Measurements from ENCODE around the gene CACNA1S. TPM values are rescaled to one million over a fixed set of nuclear protein-coding genes. Genes with fewer than 3 reads are reported as not detected.

Gene CACNA1S
- total and polyA plus RNA-seq, 2 experiments from 2014 or later, result not detected

DNA sequence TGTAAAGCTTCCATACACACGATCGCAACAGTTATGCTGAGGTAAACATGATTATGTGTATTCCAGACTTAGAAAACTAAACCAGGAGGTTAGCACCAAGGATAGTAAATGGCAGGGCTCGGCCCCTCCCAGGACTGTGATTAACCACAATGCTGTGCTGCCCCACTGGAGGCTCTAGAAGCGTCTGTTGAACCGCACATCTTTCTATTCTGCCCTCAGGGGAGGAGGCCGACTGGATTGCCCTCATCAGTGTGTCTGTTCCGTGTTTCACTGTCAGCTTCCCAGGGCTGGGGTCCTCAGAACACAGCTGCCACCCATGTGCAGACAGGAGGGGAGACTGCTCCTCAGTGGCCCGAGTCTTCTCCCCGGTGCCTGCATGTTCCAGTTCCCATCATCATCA, 27.5 kb upstream of the CACNA1S start:
- no peaks in the 10 kb centered on the region for H3K9me3 ChIP-seq (ENCODE audit: low read depth)
- H3K4me3 ChIP-seq, result no peak overlapping the region
- no peak overlapping the region for H2AFZ ChIP-seq
- no peaks in the 10 kb centered on the region for H4K20me1 ChIP-seq (ENCODE audit: insufficient read depth, poor library complexity, severe bottlenecking)
- H3K27me3 ChIP-seq, result no peaks in the 10 kb centered on the region
- no peaks in the 10 kb centered on the region for H3K79me2 ChIP-seq
- no peak overlapping the region for H3K4me2 ChIP-seq
- H3K36me3 ChIP-seq (replicated peaks; ENCODE audit: insufficient read depth, low read depth), result no peaks in the 10 kb centered on the region
- WGBS (ENCODE audit: low lambda C conversion rate, missing lambda C conversion rate), result 76% methylated on average over 9 of the region's 9 CpGs
- no peaks in the 10 kb centered on the region for H3K9me2 ChIP-seq (replicated peaks; ENCODE audit: insufficient read depth)
- peaks cover 12% of the 10 kb centered on the region for H3K4me1 ChIP-seq (ENCODE audit: insufficient read depth)
- H3K27ac ChIP-seq, result no peak overlapping the region
- DNase-seq (ENCODE audit: low spot score), result no peak
- TF ChIP-seq EZH2 (IDR thresholded peaks at IDR 0.05; ENCODE audit: borderline replicate concordance) (no peak), EZH2phosphoT487 (IDR thresholded peaks at IDR 0.05; ENCODE audit: low read depth, severe bottlenecking, unreplicated experiment) (no peak)
- TF ChIP-seq, protein P1, sequence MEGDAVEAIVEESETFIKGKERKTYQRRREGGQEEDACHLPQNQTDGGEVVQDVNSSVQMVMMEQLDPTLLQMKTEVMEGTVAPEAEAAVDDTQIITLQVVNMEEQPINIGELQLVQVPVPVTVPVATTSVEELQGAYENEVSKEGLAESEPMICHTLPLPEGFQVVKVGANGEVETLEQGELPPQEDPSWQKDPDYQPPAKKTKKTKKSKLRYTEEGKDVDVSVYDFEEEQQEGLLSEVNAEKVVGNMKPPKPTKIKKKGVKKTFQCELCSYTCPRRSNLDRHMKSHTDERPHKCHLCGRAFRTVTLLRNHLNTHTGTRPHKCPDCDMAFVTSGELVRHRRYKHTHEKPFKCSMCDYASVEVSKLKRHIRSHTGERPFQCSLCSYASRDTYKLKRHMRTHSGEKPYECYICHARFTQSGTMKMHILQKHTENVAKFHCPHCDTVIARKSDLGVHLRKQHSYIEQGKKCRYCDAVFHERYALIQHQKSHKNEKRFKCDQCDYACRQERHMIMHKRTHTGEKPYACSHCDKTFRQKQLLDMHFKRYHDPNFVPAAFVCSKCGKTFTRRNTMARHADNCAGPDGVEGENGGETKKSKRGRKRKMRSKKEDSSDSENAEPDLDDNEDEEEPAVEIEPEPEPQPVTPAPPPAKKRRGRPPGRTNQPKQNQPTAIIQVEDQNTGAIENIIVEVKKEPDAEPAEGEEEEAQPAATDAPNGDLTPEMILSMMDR (IDR thresholded peaks at IDR 0.05; ENCODE audit: poor library complexity), result no peak

DNA sequence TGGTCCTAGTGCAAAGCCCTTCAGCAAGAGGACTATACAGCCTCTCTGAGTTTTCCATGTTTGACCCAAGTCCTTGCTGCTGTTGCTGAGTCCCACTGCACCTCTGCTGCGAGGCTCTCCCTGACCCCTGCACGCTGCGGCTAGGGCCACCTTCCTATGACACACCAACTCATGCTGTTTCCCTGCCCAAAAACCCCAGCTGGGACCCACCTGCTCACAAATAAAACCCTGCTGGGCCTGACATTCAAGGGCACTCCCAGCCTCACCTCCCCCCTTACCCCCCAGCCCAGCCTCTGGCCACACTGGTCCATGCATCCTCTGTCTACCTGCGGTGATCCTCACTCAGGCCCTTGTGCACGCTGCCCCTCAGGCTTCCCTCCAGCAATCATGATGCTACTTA, 27.1 kb upstream of the CACNA1S start:
- Histone ChIP-seq H3K4me2 (no peak overlapping the region), H3K9me2 (replicated peaks; ENCODE audit: insufficient read depth) (no peaks in the 10 kb centered on the region), H3K27me3 (no peaks in the 10 kb centered on the region), H3K36me3 (replicated peaks; ENCODE audit: insufficient read depth, low read depth) (no peaks in the 10 kb centered on the region), H3K27ac (no peak overlapping the region), H2AFZ (no peak overlapping the region), H3K4me3 (no peak overlapping the region), H3K4me1 (ENCODE audit: insufficient read depth) (peaks cover 12% of the 10 kb centered on the region), H3K79me2 (no peaks in the 10 kb centered on the region), H3K9me3 (ENCODE audit: low read depth) (no peaks in the 10 kb centered on the region), H4K20me1 (ENCODE audit: insufficient read depth, poor library complexity, severe bottlenecking) (no peaks in the 10 kb centered on the region)
- 100% methylated on average over 5 of the region's 5 CpGs for WGBS (ENCODE audit: low lambda C conversion rate, missing lambda C conversion rate)
- no peak for DNase-seq (ENCODE audit: low spot score)
- TF ChIP-seq, protein P1 (IDR thresholded peaks at IDR 0.05; ENCODE audit: poor library complexity), result no peak
- TF ChIP-seq EZH2phosphoT487 (IDR thresholded peaks at IDR 0.05; ENCODE audit: low read depth, severe bottlenecking, unreplicated experiment), result no peak
- TF ChIP-seq EZH2 (IDR thresholded peaks at IDR 0.05; ENCODE audit: borderline replicate concordance), result no peak

DNA sequence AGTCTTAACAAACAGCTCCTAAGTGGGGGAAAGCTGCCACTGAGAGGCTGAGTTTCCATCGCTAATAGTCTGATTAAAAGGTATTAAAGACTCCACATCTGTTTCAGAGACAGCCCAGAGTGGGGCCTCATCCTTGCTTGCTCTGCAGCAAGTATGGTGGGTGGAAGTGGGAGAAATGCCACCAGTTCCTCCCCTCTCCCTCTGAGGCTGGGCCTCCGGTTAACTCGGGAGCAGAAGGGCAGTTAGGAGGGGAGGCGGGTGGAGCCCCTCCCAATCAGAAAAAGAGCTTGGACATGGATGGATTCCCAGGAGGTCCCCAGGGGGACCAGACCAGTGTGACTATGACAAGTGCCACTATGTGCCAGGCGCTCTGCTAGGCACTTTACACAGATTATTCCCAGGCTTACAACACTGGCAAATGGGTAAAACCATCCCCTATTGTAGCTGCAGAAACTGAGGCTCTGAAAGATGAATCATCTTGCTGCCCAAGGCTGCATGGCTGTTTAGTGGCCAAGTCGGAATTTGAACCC, 26.1 kb upstream of the CACNA1S start:
- no peaks in the 10 kb centered on the region for H3K9me3 ChIP-seq (ENCODE audit: low read depth)
- H3K79me2 ChIP-seq, result no peaks in the 10 kb centered on the region
- H2AFZ ChIP-seq, result no peak overlapping the region
- H4K20me1 ChIP-seq (ENCODE audit: insufficient read depth, poor library complexity, severe bottlenecking), result no peaks in the 10 kb centered on the region
- WGBS (ENCODE audit: low lambda C conversion rate, missing lambda C conversion rate), result 77% methylated on average over 6 of the region's 6 CpGs
- H3K4me2 ChIP-seq, result no peak overlapping the region
- no peaks in the 10 kb centered on the region for H3K9me2 ChIP-seq (replicated peaks; ENCODE audit: insufficient read depth)
- no peak overlapping the region for H3K4me3 ChIP-seq
- H3K27me3 ChIP-seq, result no peaks in the 10 kb centered on the region
- peaks cover 12% of the 10 kb centered on the region for H3K4me1 ChIP-seq (ENCODE audit: insufficient read depth)
- H3K27ac ChIP-seq, result no peak overlapping the region
- no peaks in the 10 kb centered on the region for H3K36me3 ChIP-seq (replicated peaks; ENCODE audit: insufficient read depth, low read depth)
- DNase-seq (ENCODE audit: low spot score), result no peak
- TF ChIP-seq EZH2 (IDR thresholded peaks at IDR 0.05; ENCODE audit: borderline replicate concordance) (no peak), EZH2phosphoT487 (IDR thresholded peaks at IDR 0.05; ENCODE audit: low read depth, severe bottlenecking, unreplicated experiment) (no peak)
- TF ChIP-seq, protein P1 (IDR thresholded peaks at IDR 0.05; ENCODE audit: poor library complexity), result no peak

All from hepatocyte (in vitro differentiated cells).